CD4-positive, alpha-beta T cell treated with Interleukin-6 for 4 hours (primary cell): ENCODE measurements around the gene PGGT1B.

ENCODE experiments used
- DNase-seq: peaks from one replicate; pipeline ENCODE4 v3.0.0-alpha.2; 2020; ENCODE audit warnings: mixed read lengths

PGGT1B gene

GRCh38 chr5:115179394-115180164 lies 83.1 kb downstream of the PGGT1B start:
- no peak for DNase-seq

- no peak for DNase-seq
Measured at GRCh38 chr5:115179030-115179393, 83.7 kb downstream of the PGGT1B start.

GRCh38 chr5:115170929-115171510 lies 91.7 kb downstream of the PGGT1B start:
- DNase-seq, result no peak

- peak; percentile 9 for DNase-seq
Measured at GRCh38 chr5:115170134-115170928, 92.3 kb downstream of the PGGT1B start.

- peak; percentile 84 for DNase-seq
Measured at GRCh38 chr5:115169487-115170133, 93.1 kb downstream of the PGGT1B start, which contains the start of gene TRIM36. Gene TRIM36 (minus strand): TSS chr5:115169908. CDS start chr5:115169634, 274 bp downstream.

GRCh38 chr5:115168829-115169486 lies 93.7 kb downstream of the PGGT1B start:
- no peak for DNase-seq

- no peak for DNase-seq
Measured at GRCh38 chr5:115166744-115167393, 95.8 kb downstream of the PGGT1B start.

GRCh38 chr5:115165790-115166189 lies 96.9 kb downstream of the PGGT1B start:
- no peak for DNase-seq

- DNase-seq, result no peak
Measured at GRCh38 chr5:115160975-115161475, 101.7 kb downstream of the PGGT1B start.
